ENCODE results near the gene SYNPO2.
A peak's percentile ranks its signal among the peaks of the same experiment; 100 is the strongest.
"Not testable (repeated sequence)": the region's sequence is repeated elsewhere in the genome, so short reads cannot be mapped to it uniquely, and the experiment has no call there.

SYNPO2 gene

GRCh38 chr4:119059221-119059620, 170.6 kb downstream of the SYNPO2 start:
- in situ Hi-C loops (cut with HindIII; ENCODE audit: low pct_unique_long_range_greater_than_20kb, low sequenced_read_pairs) = no loop called here

GRCh38 chr4:119067125-119067524, 178.5 kb downstream of the SYNPO2 start:
- in situ Hi-C loops (cut with HindIII; ENCODE audit: low pct_unique_long_range_greater_than_20kb, low sequenced_read_pairs); DNase-seq (ENCODE audit: low read depth in 1 of 2, low spot score in 1 of 2): not testable (repeated sequence)

More at GRCh38 chr4:119059221-119059620, 170.6 kb downstream of the SYNPO2 start:
- no peak for DNase-seq (ENCODE audit: low read depth in 1 of 2, low spot score in 1 of 2)
- no peak for TF ChIP-seq JUND (IDR thresholded peaks at IDR 0.05; ENCODE audit: low read depth)

- in situ Hi-C loops (cut with HindIII; ENCODE audit: low pct_unique_long_range_greater_than_20kb, low sequenced_read_pairs); DNase-seq (ENCODE audit: low read depth in 1 of 2, low spot score in 1 of 2): not testable (repeated sequence)
Observed at GRCh38 chr4:119067670-119068360, 179.2 kb downstream of the SYNPO2 start.

DNA sequence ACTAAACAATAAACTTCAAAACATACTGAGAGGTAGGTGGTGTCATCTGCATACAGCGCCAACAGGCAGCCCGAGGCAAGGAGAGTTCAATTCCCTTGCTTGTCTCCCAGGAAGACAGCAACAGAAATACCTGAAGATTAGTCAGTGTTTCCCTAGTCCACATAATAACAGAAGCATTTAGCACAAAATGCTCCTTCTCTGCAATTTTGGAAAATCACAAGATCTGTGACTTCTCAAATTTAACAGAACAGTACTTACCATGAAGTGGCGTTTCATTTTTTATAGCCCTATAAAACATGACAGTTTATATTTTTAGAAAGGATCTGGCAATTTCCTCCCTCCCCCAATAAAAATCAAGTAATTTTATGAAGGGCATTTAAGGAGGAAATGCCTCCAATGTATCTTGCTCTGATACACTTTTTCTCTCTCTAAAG, 179.9 kb downstream of the SYNPO2 start:
- no peak for TF ChIP-seq JUND (IDR thresholded peaks at IDR 0.05; ENCODE audit: low read depth)
- in situ Hi-C loops (cut with HindIII; ENCODE audit: low pct_unique_long_range_greater_than_20kb, low sequenced_read_pairs) = no loop called here
- no peak for DNase-seq (ENCODE audit: low read depth in 1 of 2, low spot score in 1 of 2)

DNA sequence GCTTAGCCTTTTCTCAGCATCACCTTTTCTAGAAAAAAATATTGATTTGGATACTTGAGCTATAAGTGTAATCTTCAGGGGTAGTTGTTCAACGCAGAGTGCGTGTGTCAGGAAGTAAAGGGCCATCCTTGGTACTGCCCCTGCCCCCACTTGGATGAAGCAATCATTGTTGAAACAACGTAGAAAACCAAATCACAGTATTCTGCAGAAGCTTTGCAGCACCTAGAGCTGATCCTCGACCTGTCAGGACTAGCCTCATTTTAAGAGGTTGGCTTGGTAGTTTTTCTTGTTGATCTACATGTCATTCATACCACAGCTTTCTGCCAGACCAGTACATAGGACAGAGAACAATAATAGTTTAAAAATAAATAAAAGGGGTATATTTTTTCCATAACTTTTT, 181.6 kb downstream of the SYNPO2 start:
- no peak for TF ChIP-seq JUND (IDR thresholded peaks at IDR 0.05; ENCODE audit: low read depth)
- in situ Hi-C loops (cut with HindIII; ENCODE audit: low pct_unique_long_range_greater_than_20kb, low sequenced_read_pairs) = no loop called here
- DNase-seq (ENCODE audit: low read depth in 1 of 2, low spot score in 1 of 2) = peak in 1 of 2 experiments; percentile 46

DNA sequence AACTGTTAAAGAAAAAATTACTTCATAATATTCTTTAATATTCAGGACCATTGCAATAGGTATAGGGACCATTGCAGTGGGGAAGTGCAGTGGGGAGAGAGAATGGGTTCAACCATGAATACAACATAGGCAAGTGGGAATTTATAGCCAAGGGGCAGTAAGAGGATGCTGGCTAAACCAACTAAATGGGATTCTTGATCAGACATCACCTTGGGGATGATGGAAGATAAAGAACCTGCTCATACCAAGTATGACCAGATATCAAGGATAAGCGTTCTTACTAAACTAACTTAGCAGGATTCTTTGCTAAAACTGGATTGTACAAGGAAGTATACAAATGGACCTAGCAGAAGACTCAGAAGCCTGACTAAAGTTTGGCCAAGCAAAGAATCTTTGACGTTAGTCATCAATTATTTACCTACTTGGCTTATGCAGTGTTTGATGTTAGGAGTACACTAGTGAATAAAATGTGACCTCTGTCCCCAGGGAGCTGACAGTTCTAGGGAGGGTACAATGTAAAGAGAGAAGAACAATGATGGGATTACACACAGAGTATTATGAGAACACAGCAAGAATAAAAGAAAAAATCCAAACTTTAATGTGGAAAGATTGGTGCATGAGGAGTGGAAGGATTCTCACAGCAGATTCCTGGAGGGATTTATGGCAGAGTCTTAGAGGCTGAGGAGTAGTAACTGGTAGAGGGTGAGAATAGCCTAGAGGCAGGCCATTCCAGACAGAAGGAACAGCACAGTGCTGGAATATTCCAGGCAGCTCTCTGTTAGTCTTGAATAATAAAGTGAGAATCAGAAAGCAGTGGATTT, 192.3 kb downstream of the SYNPO2 start:
- in situ Hi-C loops (cut with HindIII; ENCODE audit: low pct_unique_long_range_greater_than_20kb, low sequenced_read_pairs) = no loop called here
- DNase-seq (ENCODE audit: low read depth in 1 of 2, low spot score in 1 of 2) = peak in 1 of 2 experiments; percentile 92
- TF ChIP-seq JUND (IDR thresholded peaks at IDR 0.05; ENCODE audit: low read depth) = peak; percentile 48; the same call in 1 of the 2 replicates

DNA sequence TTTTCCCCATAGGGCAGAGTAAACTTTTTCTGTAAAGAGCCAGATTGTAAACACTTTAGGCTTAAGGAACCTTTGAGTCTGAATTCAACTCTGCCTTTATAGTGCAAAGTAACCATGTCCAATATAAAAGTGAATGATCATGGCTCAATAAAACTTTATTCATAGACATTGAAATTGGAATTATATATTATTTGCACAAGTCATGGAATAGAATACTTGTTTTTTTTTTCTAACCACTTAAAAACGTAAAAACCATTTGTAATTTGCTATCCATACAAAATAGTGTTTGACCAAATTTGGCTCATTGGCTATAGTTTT, 192.8 kb downstream of the SYNPO2 start:
- in situ Hi-C loops (cut with HindIII; ENCODE audit: low pct_unique_long_range_greater_than_20kb, low sequenced_read_pairs) = no loop called here
- TF ChIP-seq JUND (IDR thresholded peaks at IDR 0.05; ENCODE audit: low read depth) = no peak

DNA sequence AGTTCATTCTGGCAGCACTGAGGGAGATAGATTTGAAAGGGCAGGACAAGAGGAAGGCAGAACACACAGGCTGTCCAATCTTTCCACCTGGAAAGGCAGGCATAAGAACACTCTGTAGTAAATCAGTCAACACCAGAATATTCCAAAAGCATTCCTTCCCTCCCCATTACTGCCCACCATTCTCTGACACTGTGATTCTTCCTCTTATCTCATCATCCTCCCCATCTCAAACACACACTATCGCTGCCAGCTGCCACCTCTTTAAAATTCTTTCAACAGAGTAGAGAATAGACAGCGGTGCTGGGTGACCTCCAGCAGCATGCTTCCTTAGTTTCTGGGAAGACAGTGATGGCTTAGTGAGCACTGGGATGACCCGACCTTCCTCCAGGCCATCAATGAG, 193.3 kb downstream of the SYNPO2 start:
- DNase-seq (ENCODE audit: low read depth in 1 of 2, low spot score in 1 of 2) = no peak
- no peak for TF ChIP-seq JUND (IDR thresholded peaks at IDR 0.05; ENCODE audit: low read depth)

More for the DNA sequence above, 192.8 kb downstream of the SYNPO2 start:
- DNase-seq (ENCODE audit: low read depth in 1 of 2, low spot score in 1 of 2) = no peak

DNA sequence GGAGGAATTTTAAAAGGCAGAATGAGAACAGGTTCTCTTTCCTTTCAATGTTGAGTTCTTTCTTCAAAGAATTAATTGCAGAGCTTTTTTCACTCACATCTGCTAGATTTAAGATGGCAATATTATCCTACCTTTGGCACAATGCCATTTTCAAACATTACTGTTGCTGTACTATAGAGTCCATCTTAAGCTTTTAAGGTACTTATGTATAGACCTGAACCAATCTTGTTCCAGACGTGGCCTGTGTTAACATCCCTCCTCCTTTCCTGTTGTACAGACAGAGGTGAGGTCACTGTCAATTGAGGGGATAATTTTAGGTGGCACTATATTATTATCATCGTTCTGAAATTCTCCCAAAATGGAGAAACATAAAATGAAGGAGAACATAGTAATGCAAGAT, 194.0 kb downstream of the SYNPO2 start:
- in situ Hi-C loops (cut with HindIII; ENCODE audit: low pct_unique_long_range_greater_than_20kb, low sequenced_read_pairs) = no loop called here
- no peak for TF ChIP-seq JUND (IDR thresholded peaks at IDR 0.05; ENCODE audit: low read depth)
- DNase-seq (ENCODE audit: low read depth in 1 of 2, low spot score in 1 of 2) = no peak

More for the DNA sequence above, 193.3 kb downstream of the SYNPO2 start:
- in situ Hi-C loops (cut with HindIII; ENCODE audit: low pct_unique_long_range_greater_than_20kb, low sequenced_read_pairs) = no loop called here

GRCh38 chr4:119084513-119084912, 195.9 kb downstream of the SYNPO2 start:
- in situ Hi-C loops (cut with HindIII; ENCODE audit: low pct_unique_long_range_greater_than_20kb, low sequenced_read_pairs) = no loop called here
- no peak for TF ChIP-seq JUND (IDR thresholded peaks at IDR 0.05; ENCODE audit: low read depth)

DNA sequence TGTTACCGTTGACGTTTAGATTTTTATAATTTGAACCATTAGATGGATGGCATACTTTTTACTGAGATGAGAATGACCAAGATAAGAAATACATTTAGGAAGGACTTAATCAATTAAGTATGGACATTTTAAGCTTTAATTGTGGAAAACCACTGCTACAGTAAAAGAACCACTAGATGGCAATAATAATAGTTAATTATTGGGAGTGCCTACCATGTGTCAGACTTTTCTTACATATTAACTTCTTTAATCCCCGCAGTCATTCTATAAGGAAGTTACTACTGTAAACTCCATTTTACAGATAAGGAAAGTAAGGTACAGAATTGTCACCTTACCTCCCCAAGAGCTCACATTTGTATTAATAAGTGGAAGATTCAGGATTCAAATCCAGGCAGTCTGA, 198.5 kb downstream of the SYNPO2 start:
- no peak for DNase-seq (ENCODE audit: low read depth in 1 of 2, low spot score in 1 of 2)
- in situ Hi-C loops (cut with HindIII; ENCODE audit: low pct_unique_long_range_greater_than_20kb, low sequenced_read_pairs) = no loop called here
- TF ChIP-seq JUND (IDR thresholded peaks at IDR 0.05; ENCODE audit: low read depth) = no peak

More at GRCh38 chr4:119084513-119084912, 195.9 kb downstream of the SYNPO2 start:
- no peak for DNase-seq (ENCODE audit: low read depth in 1 of 2, low spot score in 1 of 2)

- TF ChIP-seq JUND (IDR thresholded peaks at IDR 0.05; ENCODE audit: low read depth) = no peak
- no peak for DNase-seq (ENCODE audit: low read depth in 1 of 2, low spot score in 1 of 2)
- in situ Hi-C loops (cut with HindIII; ENCODE audit: low pct_unique_long_range_greater_than_20kb, low sequenced_read_pairs) = no loop called here
Observed at GRCh38 chr4:119087656-119088055, 199.0 kb downstream of the SYNPO2 start.
